Activated B cell treated with CpG ODN at 0.5 μM for 24 hours (primary cell): Measurements from ENCODE around the gene PRSS35. TPM values are rescaled to one million over a fixed set of nuclear protein-coding genes. Genes with fewer than 3 reads are reported as not detected.
"Not testable (repeated sequence)": the region's sequence is repeated elsewhere in the genome, so short reads cannot be mapped to it uniquely, and the experiment has no call there.

Experiments
- ATAC-seq: fragments of 200-7000 bp; cut with Tn5 transposase; one replicate; pipeline ENCODE4 v1.10.0; 2021; ENCODE audit warnings: low read depth, mild to moderate bottlenecking, moderate library complexity
- CTCF ChIA-PET: fragments of 350-600 bp; sonication (Branson Sonifier 250); formaldehyde crosslinking; loops from one replicate; lab custom pipeline; 2021; ENCODE audit warnings: antibody characterized with exemption; lab: Charles Lee
- POLR2A ChIA-PET: fragments of 350-600 bp; sonication (Branson Sonifier 250); formaldehyde crosslinking; loops from one replicate; lab custom pipeline; 2021; ENCODE audit warnings: antibody characterized with exemption; lab: Charles Lee
- DNase-seq: peaks from one replicate; pipeline ENCODE4 v3.0.0; 2022
- H3K27ac Mint-ChIP-seq: one replicate; pipeline ENCODE4 v1.8.0; 2020; ENCODE audit warnings: mixed read lengths
- H3K27me3 Mint-ChIP-seq: one replicate; pipeline ENCODE4 v1.8.0; 2021; ENCODE audit warnings: mixed read lengths
- H3K36me3 Mint-ChIP-seq: one replicate; pipeline ENCODE4 v1.8.0; 2021; ENCODE audit warnings: low read depth, mixed read lengths
- H3K4me1 Mint-ChIP-seq: one replicate; pipeline ENCODE4 v1.8.0; 2021; ENCODE audit warnings: mixed read lengths
- H3K4me3 Mint-ChIP-seq: one replicate; pipeline ENCODE4 v1.8.0; 2020; ENCODE audit warnings: mild to moderate bottlenecking, mixed read lengths
- H3K9me3 Mint-ChIP-seq: one replicate; pipeline ENCODE4 v1.8.0; 2020; ENCODE audit warnings: mixed read lengths
- CTCF ChIP-seq: fragments of 200-600 bp; IDR thresholded peaks from one replicate; pipeline ENCODE4 v1.8.0; 2022; ENCODE audit warnings: antibody characterized with exemption, mild to moderate bottlenecking
- intact Hi-C: fragments of 100-400 bp; cut with micrococcal nuclease; formaldehyde crosslinking; loops from one replicate; pipeline ENCODE4 v1.15.1; 2024
- total RNA-seq: library from RNA; stranded (reverse); gene quantifications from 2 replicates; pipeline ENCODE4 v1.2.3, GENCODE V29; 2022

The PRSS35 gene
- total RNA-seq, 1 donor from 2014 or later: not detected

GRCh38 chr6:83536647-83537589 lies 24.6 kb downstream of the PRSS35 start:
- no peak for DNase-seq
- POLR2A ChIA-PET: no interaction called here
- CTCF ChIA-PET: interaction anchor here (0.6 to 1.4 kb wide), 4 partner anchors 11 to 1266 kb away, joined by 3 to 6 read pairs (median 4); partner anchors contain the start of gene UBE3D
- Mint-ChIP-seq H3K4me3 (no peak overlapping the region), H3K4me1 (no peaks in the 10 kb centered on the region), H3K27ac (no peak overlapping the region), H3K27me3 (peaks cover 2% of the 10 kb centered on the region), H3K9me3 (no peaks in the 10 kb centered on the region), H3K36me3 (no peaks in the 10 kb centered on the region)
- no peak for ATAC-seq
- TF ChIP-seq CTCF: no peak
- intact Hi-C loops: no loop called here

DNA sequence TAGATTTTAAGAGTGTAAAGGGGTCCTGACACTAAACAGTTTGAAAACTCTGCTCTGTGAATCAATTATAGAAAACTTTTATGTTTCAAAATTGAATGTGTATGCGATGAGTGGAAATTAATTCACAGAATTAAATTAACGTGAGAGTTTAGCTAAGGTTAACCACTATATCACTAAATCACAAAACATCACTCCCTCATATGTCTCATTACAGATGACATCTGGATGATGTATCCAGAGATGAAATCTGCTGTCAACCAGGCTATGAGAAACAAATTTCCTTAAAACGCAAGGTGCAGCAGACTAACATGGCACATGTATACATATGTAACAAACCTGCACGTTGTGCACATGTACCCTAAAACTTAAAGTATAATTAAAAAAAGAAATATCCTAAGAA lies 27.3 kb downstream of the PRSS35 start:
- peaks cover 8% of the 10 kb centered on the region for H3K27me3 Mint-ChIP-seq
- ChIA-PET CTCF (no interaction called here), POLR2A (no interaction called here)
- intact Hi-C loops: no loop called here
- no peaks in the 10 kb centered on the region for H3K9me3 Mint-ChIP-seq
- DNase-seq: no peak
- TF ChIP-seq CTCF: no peak
- H3K4me1 Mint-ChIP-seq: no peaks in the 10 kb centered on the region
- no peak overlapping the region for H3K27ac Mint-ChIP-seq
- no peak overlapping the region for H3K4me3 Mint-ChIP-seq
- H3K36me3 Mint-ChIP-seq: no peaks in the 10 kb centered on the region
- ATAC-seq: no peak

- no peak for DNase-seq
- Mint-ChIP-seq H3K36me3 (no peaks in the 10 kb centered on the region), H3K27me3 (peaks cover 10% of the 10 kb centered on the region), H3K9me3 (peaks cover 8% of the 10 kb centered on the region), H3K4me1 (peaks cover 7% of the 10 kb centered on the region), H3K4me3 (no peak overlapping the region), H3K27ac (no peak overlapping the region)
- intact Hi-C loops: no loop called here
- POLR2A ChIA-PET: no interaction called here
- CTCF ChIA-PET: no interaction called here
- ATAC-seq: no peak
- no peak for TF ChIP-seq CTCF
These were observed 34.3 kb downstream of the PRSS35 start for GRCh38 chr6:83546636-83547035.

GRCh38 chr6:83550482-83550881 lies 38.1 kb downstream of the PRSS35 start:
- intact Hi-C loops, H3K27me3 Mint-ChIP-seq, H3K4me1 Mint-ChIP-seq, DNase-seq, POLR2A ChIA-PET, H3K27ac Mint-ChIP-seq, ATAC-seq, H3K36me3 Mint-ChIP-seq, H3K4me3 Mint-ChIP-seq, CTCF ChIA-PET, H3K9me3 Mint-ChIP-seq: not testable (repeated sequence)

DNA sequence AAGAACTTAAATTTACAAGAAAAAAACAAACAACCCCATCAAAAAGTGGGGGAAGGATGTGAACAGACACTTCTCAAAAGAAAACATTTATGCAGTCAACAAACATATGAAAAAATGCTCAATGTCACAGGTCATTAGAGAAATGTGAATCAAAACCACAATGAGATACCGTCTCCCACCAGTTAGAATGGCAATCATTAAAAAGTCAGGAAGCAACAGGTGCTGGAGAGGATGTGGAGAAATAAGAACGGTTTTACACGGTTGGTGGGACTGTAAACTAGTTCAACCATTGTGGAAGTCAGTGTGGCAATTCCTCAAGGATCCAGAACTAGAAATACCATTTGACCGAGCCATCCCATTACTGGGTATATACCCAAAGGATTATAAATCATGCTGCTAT lies 39.4 kb downstream of the PRSS35 start:
- intact Hi-C loops, POLR2A ChIA-PET, H3K27me3 Mint-ChIP-seq, CTCF ChIA-PET, H3K36me3 Mint-ChIP-seq, H3K4me3 Mint-ChIP-seq, ATAC-seq, H3K27ac Mint-ChIP-seq, H3K4me1 Mint-ChIP-seq, H3K9me3 Mint-ChIP-seq, DNase-seq: not testable (repeated sequence)

- ChIA-PET CTCF (no interaction called here), POLR2A (no interaction called here)
- Mint-ChIP-seq H3K27me3 (no peaks in the 10 kb centered on the region), H3K36me3 (no peaks in the 10 kb centered on the region), H3K9me3 (peaks cover 2% of the 10 kb centered on the region), H3K4me3 (no peak overlapping the region), H3K4me1 (no peaks in the 10 kb centered on the region), H3K27ac (no peak overlapping the region)
- no peak for ATAC-seq
- no peak for TF ChIP-seq CTCF
- no peak for DNase-seq
- intact Hi-C loops: no loop called here
These were observed 44.5 kb downstream of the PRSS35 start for GRCh38 chr6:83556871-83557270.
